Nephron progenitor cell (in vitro differentiated cells): ENCODE data around the gene MACROD2.

Experiments
- DNase-seq: peaks from one replicate; pipeline ENCODE4 v3.0.0; 2021
- H3K27ac Mint-ChIP-seq: 2 replicates; pipeline ENCODE4 v1.8.0; 2021; ENCODE audit warnings: mild to moderate bottlenecking, moderate library complexity, mixed read lengths
- H3K27me3 Mint-ChIP-seq: 2 replicates; pipeline ENCODE4 v1.8.0; 2021; ENCODE audit warnings: mild to moderate bottlenecking, low read depth, mixed read lengths; ENCODE audit not compliant: poor library complexity
- H3K36me3 Mint-ChIP-seq: 2 replicates; pipeline ENCODE4 v1.8.0; 2021; ENCODE audit warnings: low read depth, mixed read lengths
- H3K4me1 Mint-ChIP-seq: 2 replicates; pipeline ENCODE4 v1.8.0; 2021; ENCODE audit warnings: mixed read lengths
- H3K4me3 Mint-ChIP-seq: 2 replicates; pipeline ENCODE4 v1.8.0; 2021; ENCODE audit warnings: mild to moderate bottlenecking, moderate library complexity, mixed read lengths
- H3K9me3 Mint-ChIP-seq: 2 replicates; pipeline ENCODE4 v1.8.0; 2021; ENCODE audit warnings: mild to moderate bottlenecking, moderate library complexity, mixed read lengths
- TF ChIP-seq, protein P1 (sequence below): fragments of 200-600 bp; sonication (generic); IDR thresholded peaks from 2 replicates; pipeline ENCODE4 v1.5.0; 2021; ENCODE audit warnings: antibody characterized with exemption

Gene MACROD2

DNA sequence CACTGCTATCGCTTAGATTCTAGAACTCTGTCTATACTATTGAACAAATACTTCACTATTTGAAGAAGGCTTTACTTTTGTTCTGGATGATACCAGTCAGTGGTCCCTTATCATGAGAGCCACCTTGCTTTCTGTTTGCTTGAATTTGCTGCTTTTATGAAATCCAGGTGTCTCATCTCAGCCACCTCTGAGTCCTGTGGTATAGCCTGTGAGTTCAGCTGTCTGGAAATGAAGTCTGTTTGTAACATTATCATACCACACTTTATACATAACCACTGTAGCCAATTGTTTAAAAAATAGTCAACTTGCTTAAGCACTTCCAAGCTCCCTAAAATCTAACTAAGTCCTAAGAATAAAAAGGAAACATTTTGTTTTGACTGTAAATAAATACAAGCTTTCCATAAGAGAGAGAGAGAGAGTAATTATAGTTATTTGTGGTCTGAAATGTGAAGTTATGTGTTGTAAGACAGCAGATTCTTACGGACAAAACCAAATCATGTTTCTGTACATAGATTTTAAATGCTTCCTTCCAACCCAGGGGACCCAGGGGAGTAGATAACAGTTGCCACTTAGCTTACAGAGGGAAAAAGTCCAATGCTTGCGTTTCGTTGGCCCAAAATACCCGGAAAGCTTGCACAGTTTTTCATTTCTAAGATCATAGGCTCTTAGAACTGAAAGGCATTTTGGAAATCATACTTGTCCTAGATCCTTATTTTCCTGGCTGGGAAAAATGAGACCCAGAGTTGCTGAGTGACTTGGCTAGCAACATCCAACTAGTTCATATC, 1449.9 kb downstream of the MACROD2 start:
- peaks cover 19% of the 10 kb centered on the region for H3K4me1 Mint-ChIP-seq
- no peaks in the 10 kb centered on the region for H3K36me3 Mint-ChIP-seq
- no peak for DNase-seq
- H3K4me3 Mint-ChIP-seq = no peak overlapping the region
- H3K9me3 Mint-ChIP-seq = no peaks in the 10 kb centered on the region
- H3K27me3 Mint-ChIP-seq = peaks cover 3% of the 10 kb centered on the region
- TF ChIP-seq, protein P1, sequence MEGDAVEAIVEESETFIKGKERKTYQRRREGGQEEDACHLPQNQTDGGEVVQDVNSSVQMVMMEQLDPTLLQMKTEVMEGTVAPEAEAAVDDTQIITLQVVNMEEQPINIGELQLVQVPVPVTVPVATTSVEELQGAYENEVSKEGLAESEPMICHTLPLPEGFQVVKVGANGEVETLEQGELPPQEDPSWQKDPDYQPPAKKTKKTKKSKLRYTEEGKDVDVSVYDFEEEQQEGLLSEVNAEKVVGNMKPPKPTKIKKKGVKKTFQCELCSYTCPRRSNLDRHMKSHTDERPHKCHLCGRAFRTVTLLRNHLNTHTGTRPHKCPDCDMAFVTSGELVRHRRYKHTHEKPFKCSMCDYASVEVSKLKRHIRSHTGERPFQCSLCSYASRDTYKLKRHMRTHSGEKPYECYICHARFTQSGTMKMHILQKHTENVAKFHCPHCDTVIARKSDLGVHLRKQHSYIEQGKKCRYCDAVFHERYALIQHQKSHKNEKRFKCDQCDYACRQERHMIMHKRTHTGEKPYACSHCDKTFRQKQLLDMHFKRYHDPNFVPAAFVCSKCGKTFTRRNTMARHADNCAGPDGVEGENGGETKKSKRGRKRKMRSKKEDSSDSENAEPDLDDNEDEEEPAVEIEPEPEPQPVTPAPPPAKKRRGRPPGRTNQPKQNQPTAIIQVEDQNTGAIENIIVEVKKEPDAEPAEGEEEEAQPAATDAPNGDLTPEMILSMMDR = no peak
- H3K27ac Mint-ChIP-seq = no peak overlapping the region

DNA sequence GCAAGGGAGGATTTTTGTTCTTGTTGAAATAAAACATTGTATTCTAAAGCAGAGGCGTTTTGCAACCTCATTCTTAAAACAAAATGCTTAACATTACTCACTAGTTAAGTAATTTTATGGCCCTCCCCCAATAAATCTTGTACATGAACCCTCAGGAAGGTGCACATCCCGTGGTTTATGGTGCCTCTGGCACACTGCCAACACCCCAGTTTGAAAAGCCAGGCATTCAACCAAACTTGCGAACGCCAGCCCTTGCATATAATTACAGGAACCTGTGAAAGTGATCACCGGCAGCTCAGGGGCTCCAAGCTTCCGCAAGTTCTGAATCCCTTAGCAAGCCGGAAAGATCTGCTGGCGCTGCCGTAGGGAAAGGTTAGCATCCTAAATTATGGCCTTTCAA, 1451.1 kb downstream of the MACROD2 start:
- no peaks in the 10 kb centered on the region for H3K9me3 Mint-ChIP-seq
- no peak overlapping the region for H3K27ac Mint-ChIP-seq
- TF ChIP-seq, protein P1 = no peak
- H3K4me3 Mint-ChIP-seq = no peak overlapping the region
- H3K27me3 Mint-ChIP-seq = peaks cover 3% of the 10 kb centered on the region
- peak; percentile 46 for DNase-seq
- H3K36me3 Mint-ChIP-seq = no peaks in the 10 kb centered on the region
- peaks cover 10% of the 10 kb centered on the region for H3K4me1 Mint-ChIP-seq

DNA sequence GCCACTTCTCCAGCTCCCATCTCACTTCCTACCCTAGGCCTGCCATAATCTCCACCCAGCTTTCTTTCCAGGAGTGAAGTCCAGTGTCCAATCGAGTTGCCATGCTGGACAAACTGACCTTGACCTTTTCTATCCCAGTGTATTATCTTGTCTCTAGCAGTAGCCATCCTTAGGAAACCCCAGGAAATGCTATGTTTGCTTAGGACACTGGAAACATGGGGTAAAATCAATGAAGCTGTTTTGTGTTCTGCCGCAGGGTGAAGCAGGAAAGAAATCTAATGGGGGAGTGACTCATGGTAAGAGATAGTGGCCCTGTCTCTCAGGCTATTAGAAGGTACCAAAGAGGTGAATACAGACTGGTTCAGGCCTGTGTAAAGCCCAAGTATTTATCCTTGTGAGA, 1452.2 kb downstream of the MACROD2 start:
- no peak for DNase-seq
- Mint-ChIP-seq H3K36me3 (no peaks in the 10 kb centered on the region), H3K4me1 (peaks cover 10% of the 10 kb centered on the region), H3K9me3 (no peaks in the 10 kb centered on the region), H3K4me3 (no peak overlapping the region), H3K27ac (no peak overlapping the region), H3K27me3 (peaks cover 3% of the 10 kb centered on the region)
- TF ChIP-seq, protein P1 = no peak

DNA sequence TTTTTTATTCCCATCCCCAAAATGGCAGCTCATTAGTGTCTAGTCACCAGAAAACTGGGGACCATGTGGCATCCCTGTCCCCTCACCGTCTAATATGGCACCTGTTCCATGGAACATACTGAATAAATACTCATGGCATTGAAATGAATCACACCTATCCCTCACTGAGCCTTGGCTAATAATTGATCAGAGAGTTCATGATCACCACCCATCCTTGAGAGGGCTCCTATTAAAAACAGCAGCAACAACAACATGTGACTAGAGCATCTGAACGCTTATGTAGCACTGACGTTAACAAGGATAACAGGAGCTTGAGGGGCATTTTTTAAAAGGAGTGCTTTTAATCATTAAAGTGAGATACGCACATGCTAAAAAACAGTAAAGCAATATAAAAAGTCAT, 1453.7 kb downstream of the MACROD2 start:
- TF ChIP-seq, protein P1 = no peak
- no peak overlapping the region for H3K27ac Mint-ChIP-seq
- no peak for DNase-seq
- no peaks in the 10 kb centered on the region for H3K9me3 Mint-ChIP-seq
- peaks cover 15% of the 10 kb centered on the region for H3K4me1 Mint-ChIP-seq
- H3K4me3 Mint-ChIP-seq = no peak overlapping the region
- no peaks in the 10 kb centered on the region for H3K36me3 Mint-ChIP-seq
- H3K27me3 Mint-ChIP-seq = peaks cover 3% of the 10 kb centered on the region

DNA sequence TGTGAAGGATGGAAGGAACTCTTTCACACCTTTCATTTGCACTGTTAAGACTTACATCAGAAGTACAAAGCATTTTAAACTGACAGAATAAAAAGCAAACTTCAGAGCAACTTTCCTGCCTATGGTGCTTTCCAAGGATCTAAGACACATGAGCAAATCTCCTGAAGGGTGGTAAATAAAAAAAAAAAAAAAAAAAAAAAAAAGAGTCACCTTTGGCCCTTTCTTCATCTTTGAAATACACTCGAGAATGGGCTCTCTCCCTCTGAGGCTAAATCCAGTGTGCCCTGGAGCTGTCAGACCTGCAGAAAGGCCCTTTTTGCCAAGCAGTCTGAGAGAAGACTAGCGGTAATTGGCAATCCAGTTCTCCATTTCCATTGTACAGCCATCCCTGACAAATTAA, 1455.9 kb downstream of the MACROD2 start:
- peaks cover 30% of the 10 kb centered on the region for H3K4me1 Mint-ChIP-seq
- no peak overlapping the region for H3K27ac Mint-ChIP-seq

More for the DNA sequence above, 1455.9 kb downstream of the MACROD2 start:
- Mint-ChIP-seq H3K36me3 (no peaks in the 10 kb centered on the region), H3K4me3 (no peak overlapping the region), H3K27me3 (peaks cover 3% of the 10 kb centered on the region), H3K9me3 (no peaks in the 10 kb centered on the region)
- DNase-seq = no peak
- TF ChIP-seq, protein P1 = no peak
